Neutrophil (primary cell): ENCODE data around the gene WWP2.

ENCODE experiments used
- H3K27ac ChIP-seq: fragments of 200-600 bp; sonication (generic); 2 replicates; pipeline ENCODE4 v1.5.1; 2016; ENCODE audit warnings: mild to moderate bottlenecking, moderate library complexity
- H3K27me3 ChIP-seq: fragments of 200-600 bp; sonication (generic); 2 replicates; pipeline ENCODE4 v1.6.0; 2016; ENCODE audit warnings: mild to moderate bottlenecking
- H3K36me3 ChIP-seq: fragments of 200-600 bp; sonication (generic); 2 replicates; pipeline ENCODE4 v1.5.1; 2017
- H3K4me1 ChIP-seq, 2 experiments: fragments of 200-600 bp in 1 of 2; sonication (generic) in 1 of 2; 1 replicate in 1 of 2; 2 replicates in 1 of 2; pipeline versions ENCODE4 v1.5.1 to v1.6.1; 2013 to 2016; ENCODE audit warnings: low read depth in 1 of 2, low read length in 1 of 2, mild to moderate bottlenecking in 1 of 2, moderate library complexity in 1 of 2; ENCODE audit not compliant: control insufficient read depth in 1 of 2, insufficient read depth in 1 of 2
- H3K4me3 ChIP-seq, 2 experiments: fragments of 200-600 bp in 1 of 2; sonication (generic) in 1 of 2; 1 replicate in 1 of 2; 2 replicates in 1 of 2; pipeline ENCODE4 v1.5.1; 2013 to 2016; ENCODE audit warnings: low read depth in 1 of 2, low read length in 1 of 2, mild to moderate bottlenecking in 1 of 2, moderate library complexity in 1 of 2
- H3K9me3 ChIP-seq: fragments of 200-600 bp; sonication (generic); 2 replicates; pipeline ENCODE4 v1.5.1; 2016
- TF ChIP-seq, protein P1 (sequence below): fragments of 200-600 bp; sonication (generic); IDR thresholded peaks from 2 replicates; pipeline ENCODE4 v1.5.1; 2016; ENCODE audit warnings: antibody characterized with exemption

WWP2 gene

DNA sequence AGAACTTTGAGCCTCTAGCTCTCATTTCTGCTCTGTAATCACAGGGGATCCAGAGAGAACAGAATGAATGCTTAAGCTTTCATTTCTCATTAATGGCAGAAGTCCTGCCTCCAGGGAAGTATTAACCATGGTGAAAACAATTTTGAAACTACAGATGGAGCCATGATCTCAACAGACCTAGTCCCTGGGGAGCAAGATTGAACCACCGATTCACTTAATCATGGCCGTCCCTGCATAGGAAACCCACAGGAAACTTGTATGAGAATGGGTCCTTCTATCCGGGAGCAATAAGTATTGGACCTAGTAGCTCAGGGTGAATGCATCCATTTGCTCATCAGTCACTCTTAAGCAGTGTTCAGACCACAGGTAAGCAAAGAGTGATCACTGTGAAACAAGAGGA is 148.8 kb downstream of the WWP2 start:
- H3K27ac ChIP-seq = no peak overlapping the region
- no peaks in the 10 kb centered on the region for H3K4me1 ChIP-seq
- H3K4me3 ChIP-seq = no peak overlapping the region
- TF ChIP-seq, protein P1, sequence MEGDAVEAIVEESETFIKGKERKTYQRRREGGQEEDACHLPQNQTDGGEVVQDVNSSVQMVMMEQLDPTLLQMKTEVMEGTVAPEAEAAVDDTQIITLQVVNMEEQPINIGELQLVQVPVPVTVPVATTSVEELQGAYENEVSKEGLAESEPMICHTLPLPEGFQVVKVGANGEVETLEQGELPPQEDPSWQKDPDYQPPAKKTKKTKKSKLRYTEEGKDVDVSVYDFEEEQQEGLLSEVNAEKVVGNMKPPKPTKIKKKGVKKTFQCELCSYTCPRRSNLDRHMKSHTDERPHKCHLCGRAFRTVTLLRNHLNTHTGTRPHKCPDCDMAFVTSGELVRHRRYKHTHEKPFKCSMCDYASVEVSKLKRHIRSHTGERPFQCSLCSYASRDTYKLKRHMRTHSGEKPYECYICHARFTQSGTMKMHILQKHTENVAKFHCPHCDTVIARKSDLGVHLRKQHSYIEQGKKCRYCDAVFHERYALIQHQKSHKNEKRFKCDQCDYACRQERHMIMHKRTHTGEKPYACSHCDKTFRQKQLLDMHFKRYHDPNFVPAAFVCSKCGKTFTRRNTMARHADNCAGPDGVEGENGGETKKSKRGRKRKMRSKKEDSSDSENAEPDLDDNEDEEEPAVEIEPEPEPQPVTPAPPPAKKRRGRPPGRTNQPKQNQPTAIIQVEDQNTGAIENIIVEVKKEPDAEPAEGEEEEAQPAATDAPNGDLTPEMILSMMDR = no peak
- no peaks in the 10 kb centered on the region for H3K27me3 ChIP-seq
- peaks cover 63% of the 10 kb centered on the region for H3K36me3 ChIP-seq
- H3K9me3 ChIP-seq = no peaks in the 10 kb centered on the region

DNA sequence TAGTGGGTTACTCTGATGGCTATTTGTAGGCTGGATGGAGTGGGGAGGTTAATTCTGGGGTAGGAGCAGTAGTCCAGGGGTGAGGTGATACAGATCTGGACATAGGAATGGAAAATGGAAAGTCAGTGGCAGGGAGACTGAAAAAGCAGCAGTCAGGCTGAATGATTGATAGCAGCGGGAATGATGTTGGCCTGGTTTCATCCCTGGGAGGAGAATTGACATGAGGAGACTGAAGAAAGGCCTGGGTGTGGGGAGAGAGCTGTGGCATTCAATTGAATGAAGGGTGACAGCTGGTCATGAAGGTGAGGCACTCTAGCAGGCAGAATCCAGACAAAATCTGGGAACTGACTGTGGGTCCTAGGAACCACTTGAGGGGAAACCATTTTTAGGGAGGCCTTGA is 154.3 kb downstream of the WWP2 start:
- Histone ChIP-seq H3K4me3 (no peak overlapping the region), H3K36me3 (peaks cover 68% of the 10 kb centered on the region), H3K9me3 (no peaks in the 10 kb centered on the region), H3K27me3 (no peaks in the 10 kb centered on the region), H3K4me1 (no peaks in the 10 kb centered on the region), H3K27ac (no peak overlapping the region)
- TF ChIP-seq, protein P1 = no peak

DNA sequence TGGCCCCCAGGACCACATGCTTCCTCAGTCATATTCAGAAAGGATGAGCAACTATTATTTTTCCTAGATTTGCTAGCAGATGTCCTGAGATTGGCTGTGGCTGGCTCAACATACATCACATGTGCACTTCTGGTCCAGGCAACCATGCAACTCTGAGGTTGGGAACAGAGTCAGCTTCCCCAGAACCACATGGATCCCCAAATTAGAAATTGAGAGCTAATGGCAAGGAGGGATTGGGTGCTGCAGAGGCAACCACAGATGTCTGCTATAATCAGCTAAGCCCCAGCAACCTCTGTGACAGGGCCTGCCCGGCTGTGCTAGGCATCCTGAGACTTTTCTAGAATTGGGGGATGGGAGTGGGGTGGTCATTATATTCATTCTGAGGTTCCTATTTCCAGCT is 155.2 kb downstream of the WWP2 start:
- TF ChIP-seq, protein P1 = no peak
- Histone ChIP-seq H3K4me1 (no peaks in the 10 kb centered on the region), H3K36me3 (peaks cover 70% of the 10 kb centered on the region), H3K4me3 (no peak overlapping the region), H3K9me3 (no peaks in the 10 kb centered on the region), H3K27ac (no peak overlapping the region), H3K27me3 (no peaks in the 10 kb centered on the region)

DNA sequence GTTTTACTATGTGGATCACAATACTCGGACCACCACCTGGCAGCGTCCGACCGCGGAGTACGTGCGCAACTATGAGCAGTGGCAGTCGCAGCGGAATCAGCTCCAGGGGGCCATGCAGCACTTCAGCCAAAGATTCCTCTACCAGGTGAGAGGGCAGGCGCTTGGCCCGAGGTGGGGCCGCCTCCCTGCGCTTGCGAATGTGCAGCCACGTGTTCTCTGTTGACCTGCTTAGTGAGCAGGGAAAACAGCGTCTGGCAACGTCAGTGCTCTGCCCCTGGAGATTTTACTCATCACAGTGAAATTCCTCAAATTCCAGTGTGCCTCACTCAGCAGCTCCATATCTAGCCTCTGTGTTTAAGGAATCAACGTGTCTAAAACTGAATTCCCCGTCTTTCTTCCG is 155.6 kb downstream of the WWP2 start:
- no peaks in the 10 kb centered on the region for H3K4me1 ChIP-seq
- no peaks in the 10 kb centered on the region for H3K27me3 ChIP-seq
- TF ChIP-seq, protein P1 = no peak
- H3K27ac ChIP-seq = no peak overlapping the region
- H3K36me3 ChIP-seq = peaks cover 71% of the 10 kb centered on the region
- H3K4me3 ChIP-seq = no peak overlapping the region
- H3K9me3 ChIP-seq = no peaks in the 10 kb centered on the region

DNA sequence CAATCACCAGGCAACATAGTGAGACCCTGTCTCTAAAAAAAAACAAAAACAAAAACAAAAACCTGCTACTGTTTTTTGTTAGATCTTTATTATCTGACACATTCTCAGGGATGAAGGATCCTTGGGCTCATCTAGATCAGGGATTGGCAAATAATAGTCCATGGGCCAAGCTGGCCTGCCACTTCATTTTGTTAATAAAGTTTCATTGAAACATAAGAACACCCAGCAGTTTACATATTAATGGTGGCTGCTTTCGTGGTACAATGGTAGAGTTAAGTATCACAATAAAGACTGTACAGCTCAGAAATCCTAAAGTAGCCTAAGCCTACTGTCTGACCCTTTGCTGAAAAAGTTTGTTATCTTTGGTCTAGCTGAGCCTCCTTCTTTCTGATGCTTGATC is 156.1 kb downstream of the WWP2 start:
- Histone ChIP-seq H3K4me1 (no peaks in the 10 kb centered on the region), H3K36me3 (peaks cover 76% of the 10 kb centered on the region), H3K4me3 (no peak overlapping the region), H3K9me3 (no peaks in the 10 kb centered on the region), H3K27me3 (no peaks in the 10 kb centered on the region), H3K27ac (peak overlapping the region; percentile 11)
- TF ChIP-seq, protein P1 = no peak

DNA sequence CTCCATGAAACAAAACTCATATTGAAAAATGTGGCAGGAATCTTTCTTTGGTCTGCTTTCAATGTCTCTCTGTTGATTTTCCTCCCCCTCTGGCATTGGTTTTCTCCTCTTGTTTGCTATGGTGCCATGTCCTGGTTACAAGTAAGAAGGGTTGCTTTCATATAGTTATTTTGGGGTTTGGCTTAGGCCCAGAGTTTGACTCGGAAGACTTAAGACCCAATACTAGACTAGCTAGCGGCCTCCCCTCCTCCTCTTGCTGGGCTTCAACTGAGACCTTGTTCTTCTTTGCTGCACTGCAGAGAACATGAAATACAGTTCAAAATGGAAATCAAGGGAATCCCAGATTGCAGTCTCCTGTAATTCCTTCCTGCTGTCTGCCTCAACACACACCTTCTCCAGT is 159.0 kb downstream of the WWP2 start:
- TF ChIP-seq, protein P1 = no peak
- Histone ChIP-seq H3K27ac (no peak overlapping the region), H3K36me3 (peaks cover 95% of the 10 kb centered on the region), H3K27me3 (no peaks in the 10 kb centered on the region), H3K9me3 (no peaks in the 10 kb centered on the region), H3K4me1 (no peaks in the 10 kb centered on the region), H3K4me3 (no peak overlapping the region)
